Stimulated activated CD4-positive, alpha-beta T cell treated with anti-CD3 and anti-CD28 coated beads, Interleukin-1b, Interleukin-23, amount 100 ng/mL, for 48 hours (primary cell): ENCODE results near the gene TTLL12.

Experiments
- DNase-seq: peaks from one replicate; pipeline ENCODE4 v3.0.0-alpha.2; 2020

Gene TTLL12

GRCh38 chr22:43118024-43118849 is 68.7 kb downstream of the TTLL12 start:
- no peak for DNase-seq

GRCh38 chr22:43116932-43117331 is 70.0 kb downstream of the TTLL12 start:
- DNase-seq, result no peak
